K562 treated with DMSO at 1 percent for 4 hours (cell line): ENCODE measurements around the gene DNAJB5. TPM values are rescaled to one million over a fixed set of nuclear protein-coding genes. Genes with fewer than 3 reads are reported as not detected.

Experiments
- total RNA-seq: library from RNA; unstranded; fragments of 300-600 nt; gene quantifications from 2 replicates; pipeline ENCODE4 v1.2.3, GENCODE V29; 2022; ENCODE audit not compliant: insufficient read depth

The DNAJB5 gene
- 1.5 and 1.6 TPM in 2 replicates for total RNA-seq

GRCh38 chr9:34989003-34989945 lies at the start of gene DNAJB5:
DNAJB5 (plus strand) TSS chr9:34989745; CDS start chr9:34990631, 886 bp downstream.

GRCh38 chr9:34957492-34958410 lies 31.8 kb upstream of the DNAJB5 start, which contains the start of gene PHF24:
PHF24 (plus strand) TSS chr9:34958285; CDS start chr9:34971299, 13,014 bp downstream.

Other genes starting within 250 kb of the DNAJB5 start
- 0.82 TPM in 1 of 2 replicates, not detected in the other for gene PHF24, start 31.5 kb upstream of the DNAJB5 start, total RNA-seq
- 165 and 199 TPM in 2 replicates for gene VCP, start 82.9 kb downstream of the DNAJB5 start, total RNA-seq
- 16.0 and 18.4 TPM in 2 replicates for gene FANCG, start 90.2 kb downstream of the DNAJB5 start, total RNA-seq
- 6.3 and 9.2 TPM in 2 replicates for gene PIGO, start 106.8 kb downstream of the DNAJB5 start, total RNA-seq
- 159 and 179 TPM in 2 replicates for gene STOML2, start 113.4 kb downstream of the DNAJB5 start, total RNA-seq
- gene ATOSB, start 126.1 kb downstream of the DNAJB5 start, total RNA-seq = 3.8 and 5.1 TPM in 2 replicates
- gene UNC13B, start 172.3 kb downstream of the DNAJB5 start, total RNA-seq = 8.7 and 9.6 TPM in 2 replicates